ENCODE measurements around the gene C4orf50.

C4orf50 gene

DNA sequence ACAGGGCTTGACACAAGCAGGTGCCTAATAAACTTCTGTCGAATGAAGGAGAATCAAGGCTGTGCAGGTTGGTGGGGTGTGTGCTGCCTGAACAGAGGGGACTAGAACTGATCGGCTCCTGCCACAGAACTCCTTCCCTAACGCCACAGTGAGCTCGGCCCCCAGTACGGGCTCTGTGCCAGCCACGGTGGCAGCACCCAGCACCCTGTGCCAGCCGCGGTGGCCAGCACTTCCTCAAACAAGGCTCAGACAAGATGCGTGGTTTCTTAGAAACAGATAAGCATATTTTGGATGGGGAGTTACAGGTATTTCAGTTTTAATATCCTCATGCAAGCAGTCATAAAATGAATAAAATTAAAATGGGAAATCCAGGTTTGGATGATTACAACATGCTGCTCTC, 26.0 kb upstream of the C4orf50 start:
- TF ChIP-seq POLR2AphosphoS5 (IDR thresholded peaks at IDR 0.05; ENCODE audit: low read depth, low read length): no peak
- no peak for TF ChIP-seq SIN3A (IDR thresholded peaks at IDR 0.05; ENCODE audit: borderline replicate concordance, insufficient read depth, low read length)
- no peak for TF ChIP-seq REST (IDR thresholded peaks at IDR 0.05; ENCODE audit: insufficient read depth in 1 of 2, low read depth in 2 of 2, low read length in 2 of 2)
- TF ChIP-seq FOXP2 (optimal IDR thresholded peaks at IDR 0.05; ENCODE audit: borderline replicate concordance, extremely low read depth, extremely low read length, insufficient read depth): no peak
- no peak for TF ChIP-seq TAF1 (IDR thresholded peaks at IDR 0.05; ENCODE audit: borderline replicate concordance, insufficient read depth, low read length)

- TF ChIP-seq FOXP2 (optimal IDR thresholded peaks at IDR 0.05; ENCODE audit: borderline replicate concordance, extremely low read depth, extremely low read length, insufficient read depth) (no peak), SIN3A (IDR thresholded peaks at IDR 0.05; ENCODE audit: borderline replicate concordance, insufficient read depth, low read length) (no peak), TAF1 (IDR thresholded peaks at IDR 0.05; ENCODE audit: borderline replicate concordance, insufficient read depth, low read length) (no peak), REST (IDR thresholded peaks at IDR 0.05; ENCODE audit: insufficient read depth in 1 of 2, low read depth in 2 of 2, low read length in 2 of 2) (no peak), POLR2AphosphoS5 (IDR thresholded peaks at IDR 0.05; ENCODE audit: low read depth, low read length) (no peak)
These were observed 25.6 kb upstream of the C4orf50 start for GRCh38 chr4:6043843-6044242.

DNA sequence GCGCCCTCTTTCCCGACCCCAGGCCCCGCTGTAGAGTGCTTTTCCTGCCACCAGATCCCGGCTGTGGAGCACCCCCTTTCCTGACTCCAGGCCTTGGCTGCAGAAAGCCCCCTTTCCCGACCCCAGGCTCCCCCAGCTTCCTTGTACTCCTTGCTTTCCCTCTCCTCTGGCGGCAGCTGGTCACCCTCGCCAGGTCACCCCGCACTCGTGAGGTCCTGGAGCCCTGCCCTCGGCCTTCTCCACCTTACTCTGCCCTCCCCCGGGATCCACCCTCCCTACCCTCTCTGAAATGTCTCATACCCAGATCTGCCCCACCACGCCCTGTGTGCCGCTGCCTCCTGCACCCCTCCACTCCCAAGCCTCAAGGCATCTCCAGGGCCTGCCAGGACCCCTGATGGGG, 25.0 kb upstream of the C4orf50 start:
- TF ChIP-seq REST (IDR thresholded peaks at IDR 0.05; ENCODE audit: insufficient read depth in 1 of 2, low read depth in 2 of 2, low read length in 2 of 2): no peak
- TF ChIP-seq SIN3A (IDR thresholded peaks at IDR 0.05; ENCODE audit: borderline replicate concordance, insufficient read depth, low read length): no peak
- TF ChIP-seq FOXP2 (optimal IDR thresholded peaks at IDR 0.05; ENCODE audit: borderline replicate concordance, extremely low read depth, extremely low read length, insufficient read depth): no peak
- no peak for TF ChIP-seq POLR2AphosphoS5 (IDR thresholded peaks at IDR 0.05; ENCODE audit: low read depth, low read length)
- no peak for TF ChIP-seq TAF1 (IDR thresholded peaks at IDR 0.05; ENCODE audit: borderline replicate concordance, insufficient read depth, low read length)

DNA sequence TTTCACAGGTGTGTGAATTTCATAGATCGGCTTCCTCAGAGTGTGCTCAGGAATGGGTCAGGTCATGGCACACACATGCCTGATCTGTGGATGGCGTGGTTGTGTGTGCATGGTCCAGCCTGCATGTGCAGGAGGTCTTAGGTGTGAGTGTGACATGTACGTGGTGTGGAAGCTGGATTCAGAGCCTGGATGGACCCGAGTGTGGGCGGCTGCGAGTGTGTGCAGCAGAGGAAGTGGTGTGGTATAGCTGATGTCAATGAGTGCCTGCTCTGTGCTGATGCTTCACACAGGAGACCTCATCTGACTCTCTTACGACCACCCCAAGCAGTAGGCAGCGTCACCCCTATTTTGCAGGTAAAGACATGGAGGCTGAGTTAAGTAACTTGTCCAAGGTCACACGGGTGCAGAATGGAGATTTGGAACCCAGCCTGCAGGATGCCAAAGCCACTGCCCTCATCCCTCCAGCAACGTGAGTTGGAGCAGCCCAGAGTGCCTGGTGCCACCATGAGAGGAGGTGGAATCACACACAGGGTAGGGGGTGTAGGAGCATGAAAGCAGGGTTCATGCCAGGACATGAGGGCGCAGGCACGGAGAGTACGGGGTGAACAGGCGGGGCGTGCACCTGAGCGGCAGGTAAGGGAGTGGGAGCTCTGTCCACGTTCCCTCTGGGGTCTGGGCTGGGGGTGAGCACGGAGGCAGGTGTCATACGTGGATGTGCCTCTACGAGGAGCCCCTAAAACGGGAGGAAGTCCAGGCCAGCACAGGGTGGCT, 24.2 kb upstream of the C4orf50 start:
- TF ChIP-seq POLR2AphosphoS5 (IDR thresholded peaks at IDR 0.05; ENCODE audit: low read depth, low read length) (no peak), SIN3A (IDR thresholded peaks at IDR 0.05; ENCODE audit: borderline replicate concordance, insufficient read depth, low read length) (no peak), FOXP2 (optimal IDR thresholded peaks at IDR 0.05; ENCODE audit: borderline replicate concordance, extremely low read depth, extremely low read length, insufficient read depth) (no peak), TAF1 (IDR thresholded peaks at IDR 0.05; ENCODE audit: borderline replicate concordance, insufficient read depth, low read length) (no peak), REST (IDR thresholded peaks at IDR 0.05; ENCODE audit: insufficient read depth in 1 of 2, low read depth in 2 of 2, low read length in 2 of 2) (no peak)

All from PFSK-1 (cell line).